ENCODE results near the gene ANXA2.
A peak's percentile ranks its signal among the peaks of the same experiment; 100 is the strongest.
"Not testable (repeated sequence)": the region's sequence is repeated elsewhere in the genome, so short reads cannot be mapped to it uniquely, and the experiment has no call there.

ANXA2 gene

DNA sequence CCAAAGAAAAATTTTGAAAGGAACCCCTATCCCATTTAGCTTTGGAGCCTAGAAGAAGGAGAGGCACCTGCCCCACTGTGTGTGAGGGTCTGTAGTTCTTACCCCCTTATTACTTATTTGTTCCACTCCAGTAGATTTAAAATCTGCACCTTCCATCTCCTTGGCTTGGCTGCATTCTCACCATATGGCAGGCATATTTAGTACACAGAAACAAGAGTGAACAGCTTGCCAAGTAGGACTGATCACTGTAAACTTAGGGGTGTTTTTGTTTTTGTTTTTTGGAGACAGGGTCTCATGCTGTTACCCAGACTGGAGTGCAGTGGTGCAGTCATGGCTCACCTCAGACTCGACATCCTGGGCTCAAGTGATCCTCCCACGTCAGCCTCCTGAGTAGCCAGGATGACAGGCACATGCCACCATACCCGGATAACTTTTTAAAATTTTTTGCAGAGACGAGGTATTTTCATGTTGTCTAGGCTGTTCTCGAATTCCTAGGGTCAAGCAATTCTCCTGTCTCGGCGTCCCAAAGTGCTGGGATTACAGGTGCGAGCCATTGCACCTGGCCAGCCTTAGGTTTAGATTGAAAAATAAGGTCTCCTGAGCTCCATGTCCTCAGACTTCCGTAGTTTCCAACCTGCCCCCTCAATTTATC is 14.1 kb upstream of the ANXA2 start:
- no peak for DNase-seq (ENCODE audit: low read depth in 4 of 4, low spot score in 1 of 4)

DNA sequence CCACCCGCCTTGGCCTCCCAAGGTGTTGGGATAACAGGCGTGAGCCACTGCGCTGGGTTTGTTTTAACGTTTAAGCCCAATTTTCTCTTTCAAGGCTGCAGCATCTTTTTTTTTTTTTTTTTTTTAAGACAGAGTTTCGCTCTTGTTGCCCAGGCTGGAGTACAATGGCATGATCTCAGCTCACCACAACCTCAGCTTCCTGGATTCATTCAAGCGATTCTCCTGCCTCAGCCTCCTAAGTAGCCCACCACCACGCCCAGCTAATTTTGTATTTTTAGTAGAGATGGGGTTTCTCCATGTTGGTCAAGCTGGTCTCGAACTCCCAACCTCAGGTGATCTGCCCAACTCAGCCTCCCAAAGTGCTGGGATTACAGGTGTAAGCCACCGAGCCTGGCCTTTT is 12.6 kb upstream of the ANXA2 start:
- DNase-seq (ENCODE audit: low read depth in 4 of 4, low spot score in 1 of 4), result not testable (repeated sequence)

DNA sequence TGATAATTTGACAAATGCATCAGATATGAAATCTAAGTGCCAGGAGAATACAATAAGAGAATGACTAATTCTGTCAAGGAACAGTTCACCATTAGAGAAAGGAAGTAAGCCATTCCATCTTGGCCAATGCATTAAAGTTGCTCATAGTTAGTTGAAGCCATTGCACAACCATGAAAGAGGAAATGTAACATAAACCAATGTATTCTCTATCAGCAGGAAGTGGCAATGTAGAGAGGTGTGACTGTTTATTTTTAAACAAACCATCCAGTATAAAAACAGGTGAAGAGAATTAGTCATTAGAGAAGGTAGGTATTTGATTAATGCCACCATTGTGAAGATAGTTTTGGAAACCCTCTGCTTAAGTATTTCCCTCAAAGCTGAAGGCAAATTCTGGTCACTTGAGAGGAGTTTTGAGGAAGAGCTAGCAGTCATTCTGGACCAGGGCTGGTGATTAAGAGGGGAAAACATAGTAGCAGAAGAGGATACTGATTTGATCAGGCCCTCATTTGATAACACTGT is 10.7 kb upstream of the ANXA2 start:
- DNase-seq (ENCODE audit: low read depth in 4 of 4, low spot score in 1 of 4), result no peak

GRCh38 chr15:60407415-60407805 is 9.6 kb upstream of the ANXA2 start:
- no peak for DNase-seq (ENCODE audit: low read depth in 4 of 4, low spot score in 1 of 4)

DNA sequence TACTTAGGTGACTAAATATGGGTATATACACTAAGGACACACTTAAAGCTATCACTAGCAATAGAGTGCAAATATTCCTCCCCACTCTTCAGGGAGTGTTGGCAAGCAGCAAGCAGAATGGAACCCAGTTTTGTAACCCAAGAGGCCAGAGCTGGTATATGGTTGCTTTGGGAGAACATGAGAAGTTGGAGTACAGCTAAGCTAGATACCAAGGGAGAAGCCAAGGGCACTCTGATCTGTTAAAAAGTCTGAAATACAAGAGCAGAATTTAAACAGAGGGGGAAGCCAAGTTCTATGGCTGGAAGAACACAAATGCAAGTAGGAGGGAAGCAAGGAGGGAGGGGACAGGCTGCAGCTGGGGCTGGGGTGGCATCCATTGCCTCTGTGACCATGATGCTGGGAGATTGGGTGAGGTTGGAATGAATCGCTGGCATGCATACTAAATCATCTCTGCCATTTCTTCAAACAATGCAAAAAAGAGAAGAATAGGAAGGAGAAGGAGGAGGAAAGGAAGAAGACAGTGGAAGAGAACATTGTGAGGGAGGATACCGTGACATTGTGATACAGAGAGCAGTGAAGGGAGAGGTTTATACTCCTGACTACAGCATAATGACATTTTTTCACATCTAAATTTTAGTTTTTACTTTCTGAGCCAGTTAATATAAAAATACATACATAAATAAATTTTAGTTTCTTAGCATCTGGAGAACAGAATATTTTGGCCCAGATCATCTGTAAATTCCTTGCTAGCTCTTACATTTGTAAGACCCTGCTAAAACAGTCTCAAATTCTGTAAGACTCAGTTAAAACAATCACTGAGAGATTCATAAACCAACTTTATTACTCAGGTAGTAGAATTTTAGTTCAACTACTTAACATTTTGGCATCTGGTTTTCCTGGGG is 9.0 kb upstream of the ANXA2 start:
- DNase-seq (ENCODE audit: low read depth in 4 of 4, low spot score in 1 of 4), result no peak

- DNase-seq (ENCODE audit: low read depth in 4 of 4, low spot score in 1 of 4), result no peak
Measured at GRCh38 chr15:60405399-60405798, 7.6 kb upstream of the ANXA2 start.

- DNase-seq (ENCODE audit: low read depth in 4 of 4, low spot score in 1 of 4), result not testable (repeated sequence)
Measured at GRCh38 chr15:60404351-60404750, 6.6 kb upstream of the ANXA2 start.

DNA sequence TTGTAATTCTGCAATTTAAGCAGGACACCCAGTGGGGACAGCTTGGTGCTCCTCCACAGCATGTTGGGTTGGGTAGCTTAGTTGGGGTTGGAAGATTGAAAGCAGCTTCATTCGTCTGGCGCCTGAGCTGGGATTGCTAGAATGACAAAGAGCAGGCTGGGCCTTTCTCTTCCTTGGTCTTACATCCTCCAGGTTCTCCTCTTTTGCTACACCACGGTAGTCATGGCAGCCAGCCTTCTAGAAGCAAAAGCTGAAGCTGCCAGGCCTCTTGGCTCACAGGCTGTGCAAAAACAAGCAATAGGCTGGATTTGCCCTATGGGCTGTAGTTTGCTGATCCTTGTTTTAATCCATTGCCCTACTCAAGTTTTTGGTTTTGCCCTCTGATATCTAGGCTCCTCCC is 3.2 kb upstream of the ANXA2 start:
- DNase-seq (ENCODE audit: low read depth in 4 of 4, low spot score in 1 of 4), result no peak

GRCh38 chr15:60399931-60400330 is 2.1 kb upstream of the ANXA2 start:
- DNase-seq (ENCODE audit: low read depth in 4 of 4, low spot score in 1 of 4), result no peak

DNA sequence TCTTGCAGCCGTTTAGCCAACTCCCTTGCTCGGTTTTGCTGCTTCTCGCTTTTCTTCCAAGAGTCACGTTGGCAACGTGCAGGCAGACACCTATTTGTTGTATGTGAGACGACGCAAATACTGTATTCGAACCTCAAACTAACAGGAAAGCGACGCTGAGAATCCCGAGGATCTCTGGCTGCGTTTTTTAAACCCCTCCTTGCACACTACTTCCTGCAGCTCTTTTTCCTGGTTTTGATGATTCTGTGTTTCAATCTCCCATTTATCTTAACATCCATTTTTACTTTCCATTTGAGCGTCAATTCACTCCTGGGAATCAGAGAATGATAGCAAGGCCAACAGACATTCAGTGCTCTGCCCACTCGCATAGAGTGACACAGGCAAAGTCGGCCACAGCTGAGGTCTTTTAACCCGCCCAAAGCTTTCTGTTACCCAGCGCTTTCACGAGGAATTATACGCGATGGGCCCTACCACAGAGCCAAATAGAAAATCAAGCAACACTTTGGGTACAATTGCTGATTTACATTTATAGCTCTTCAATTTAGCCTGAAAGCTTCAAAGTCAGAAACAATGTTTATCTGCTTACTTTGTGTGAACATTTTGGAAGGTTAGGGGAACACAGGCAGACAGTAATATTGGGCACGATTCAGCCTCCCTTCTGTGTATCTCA is 1.6 kb upstream of the ANXA2 start:
- no peak for DNase-seq (ENCODE audit: low read depth in 4 of 4, low spot score in 1 of 4)

GRCh38 chr15:60396958-60397771 is 621 bp downstream of the ANXA2 start:
- DNase-seq (ENCODE audit: low read depth in 4 of 4, low spot score in 1 of 4), result peak in 2 of 4 experiments; percentile 22 to 38

- no peak for DNase-seq (ENCODE audit: low read depth in 4 of 4, low spot score in 1 of 4)
Measured at GRCh38 chr15:60396560-60396957, 1.2 kb downstream of the ANXA2 start.

GRCh38 chr15:60396100-60396499 is 1.7 kb downstream of the ANXA2 start:
- no peak for DNase-seq (ENCODE audit: low read depth in 4 of 4, low spot score in 1 of 4)

GRCh38 chr15:60395276-60396011 is 2.3 kb downstream of the ANXA2 start:
- DNase-seq (ENCODE audit: low read depth in 4 of 4, low spot score in 1 of 4), result no peak

- no peak for DNase-seq (ENCODE audit: low read depth in 4 of 4, low spot score in 1 of 4)
Measured at GRCh38 chr15:60394689-60395097, 3.1 kb downstream of the ANXA2 start.

DNA sequence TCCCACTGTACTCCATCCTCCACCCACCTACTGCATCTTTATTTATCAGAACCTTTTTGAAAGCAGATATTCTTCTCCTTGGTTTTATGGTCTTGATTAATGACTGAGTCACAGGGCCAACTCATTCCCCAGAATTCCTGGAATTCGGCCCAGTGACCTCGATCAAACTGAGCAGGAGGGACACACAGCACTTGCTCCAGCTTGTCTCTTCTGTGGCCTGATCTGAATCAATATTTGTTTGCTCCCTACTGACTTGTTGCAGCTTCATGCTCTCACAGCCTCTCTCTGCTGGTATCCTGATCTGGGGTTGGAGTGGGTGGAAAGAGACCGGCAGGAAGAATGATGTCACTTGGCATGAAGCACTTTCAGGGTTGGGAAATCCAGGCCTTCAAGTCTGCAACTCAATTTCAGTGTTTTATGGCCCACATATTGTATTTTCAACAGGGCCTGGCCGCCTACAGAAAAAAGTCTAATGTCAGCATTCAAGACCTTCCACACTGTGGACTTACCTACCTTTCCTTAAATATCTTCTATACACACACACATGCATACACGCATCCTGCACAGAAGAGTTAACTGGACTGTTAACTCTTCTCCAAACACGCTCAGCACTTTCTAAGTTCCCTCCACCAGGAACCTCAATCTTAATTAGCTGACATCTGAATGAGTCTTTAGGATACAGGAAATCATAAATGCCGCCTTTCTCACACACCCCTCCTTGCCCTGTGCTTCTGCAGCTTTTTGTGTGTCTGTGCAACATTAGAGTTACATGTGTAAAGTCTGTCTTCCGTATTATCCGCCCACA is 4.6 kb downstream of the ANXA2 start:
- DNase-seq (ENCODE audit: low read depth in 4 of 4, low spot score in 1 of 4), result no peak

- DNase-seq (ENCODE audit: low read depth in 4 of 4, low spot score in 1 of 4), result peak in 1 of 4 experiments; percentile 10
Measured at GRCh38 chr15:60392601-60392985, 5.2 kb downstream of the ANXA2 start.

- no peak for DNase-seq (ENCODE audit: low read depth in 4 of 4, low spot score in 1 of 4)
Measured at GRCh38 chr15:60391722-60392315, 6.0 kb downstream of the ANXA2 start.
